ENCODE data around the gene TAMALIN. TPM values are rescaled to one million over a fixed set of nuclear protein-coding genes. Genes with fewer than 3 reads are reported as not detected.

The TAMALIN gene
- total and polyA plus RNA-seq, 2 donors from 2014 or later = 22.3 to 52.3 TPM

GRCh38 chr12:51970904-51971646, 35.7 kb upstream of the TAMALIN start:
- H3K27ac ChIP-seq (ENCODE audit: low read depth in 2 of 2, low read length in 2 of 2) = peak overlapping the region; percentile 78 to 82
- FAIRE-seq = no peak
- peak in 3 of 5 donors; percentile 44 to 90 (median 72) for DNase-seq
- peaks cover 9 to 63% (median 48%) of the 10 kb centered on the region in 3 donors for H3K4me1 ChIP-seq (ENCODE audit: control insufficient read depth in 2 of 3, insufficient read depth in 2 of 3, low read depth in 1 of 3, low read length in 3 of 3)
- H3K9me3 ChIP-seq (ENCODE audit: control insufficient read depth in 2 of 3, insufficient read depth in 1 of 3, low read length in 3 of 3) = no peaks in the 10 kb centered on the region
- TF ChIP-seq CTCF (IDR thresholded peaks at IDR 0.05; ENCODE audit: borderline replicate concordance, extremely low read depth, insufficient read depth) = peak; percentile 58
- H3K36me3 ChIP-seq (ENCODE audit: control insufficient read depth in 2 of 3, insufficient read depth in 3 of 3, low read length in 3 of 3) = peaks cover 0 to 2% (median under 1%) of the 10 kb centered on the region in 3 donors
- peak overlapping the region in 1 of 3 donors; percentile 37 for H3K9ac ChIP-seq (ENCODE audit: low read length in 3 of 3)
- intact Hi-C loops (cut with DNase I) = no loop called here
- no peaks in the 10 kb centered on the region for H3K27me3 ChIP-seq (ENCODE audit: control insufficient read depth, insufficient read depth, low read length)
- peak overlapping the region in 1 of 3 donors; percentile 40 for H3K4me3 ChIP-seq (ENCODE audit: low read length in 3 of 3)

GRCh38 chr12:51971679-51972421, 34.9 kb upstream of the TAMALIN start:
- H3K9ac ChIP-seq (ENCODE audit: low read length in 3 of 3) = peak overlapping the region in 1 of 3 donors; percentile 49
- FAIRE-seq (no peak), DNase-seq (peak in 2 of 5 donors; percentile 39 to 66)
- TF ChIP-seq CTCF (IDR thresholded peaks at IDR 0.05; ENCODE audit: borderline replicate concordance, extremely low read depth, insufficient read depth) = no peak
- H3K27ac ChIP-seq (ENCODE audit: low read depth in 2 of 2, low read length in 2 of 2) = peak overlapping the region; percentile 78 to 82
- no peaks in the 10 kb centered on the region for H3K9me3 ChIP-seq (ENCODE audit: control insufficient read depth in 2 of 3, insufficient read depth in 1 of 3, low read length in 3 of 3)
- intact Hi-C loops (cut with DNase I) = no loop called here
- H3K4me1 ChIP-seq (ENCODE audit: control insufficient read depth in 2 of 3, insufficient read depth in 2 of 3, low read depth in 1 of 3, low read length in 3 of 3) = peaks cover 11 to 69% (median 52%) of the 10 kb centered on the region in 3 donors
- H3K36me3 ChIP-seq (ENCODE audit: control insufficient read depth in 2 of 3, insufficient read depth in 3 of 3, low read length in 3 of 3) = peaks cover 0 to 6% (median 2%) of the 10 kb centered on the region in 3 donors
- H3K4me3 ChIP-seq (ENCODE audit: low read length in 3 of 3) = peak overlapping the region in 2 of 3 donors; percentile 32 to 40
- no peaks in the 10 kb centered on the region for H3K27me3 ChIP-seq (ENCODE audit: control insufficient read depth, insufficient read depth, low read length)

- TF ChIP-seq CTCF (IDR thresholded peaks at IDR 0.05; ENCODE audit: borderline replicate concordance, extremely low read depth, insufficient read depth) = no peak
- Histone ChIP-seq H3K9me3 (ENCODE audit: control insufficient read depth in 2 of 3, insufficient read depth in 1 of 3, low read length in 3 of 3) (no peaks in the 10 kb centered on the region), H3K27me3 (ENCODE audit: control insufficient read depth, insufficient read depth, low read length) (no peaks in the 10 kb centered on the region), H3K4me1 (ENCODE audit: control insufficient read depth in 2 of 3, insufficient read depth in 2 of 3, low read depth in 1 of 3, low read length in 3 of 3) (peaks cover 11 to 72% (median 52%) of the 10 kb centered on the region in 3 donors), H3K9ac (ENCODE audit: low read length in 3 of 3) (peak overlapping the region in 1 of 3 donors; percentile 49), H3K4me3 (ENCODE audit: low read length in 3 of 3) (peak overlapping the region in 2 of 3 donors; percentile 32 to 40), H3K36me3 (ENCODE audit: control insufficient read depth in 2 of 3, insufficient read depth in 3 of 3, low read length in 3 of 3) (peaks cover 0 to 6% (median 2%) of the 10 kb centered on the region in 3 donors), H3K27ac (ENCODE audit: low read depth in 2 of 2, low read length in 2 of 2) (peak overlapping the region; percentile 78 to 82)
- intact Hi-C loops (cut with DNase I) = no loop called here
- no peak for FAIRE-seq
- DNase-seq = no peak
These were observed 34.3 kb upstream of the TAMALIN start for GRCh38 chr12:51972422-51972812.
